ENCODE data around the gene OCRL. TPM values are rescaled to one million over a fixed set of nuclear protein-coding genes. Genes with fewer than 3 reads are reported as not detected.

OCRL gene
- total RNA-seq, 4 donors from 2014 or later = 13.2 to 18.0 (median 15.9) TPM

DNA sequence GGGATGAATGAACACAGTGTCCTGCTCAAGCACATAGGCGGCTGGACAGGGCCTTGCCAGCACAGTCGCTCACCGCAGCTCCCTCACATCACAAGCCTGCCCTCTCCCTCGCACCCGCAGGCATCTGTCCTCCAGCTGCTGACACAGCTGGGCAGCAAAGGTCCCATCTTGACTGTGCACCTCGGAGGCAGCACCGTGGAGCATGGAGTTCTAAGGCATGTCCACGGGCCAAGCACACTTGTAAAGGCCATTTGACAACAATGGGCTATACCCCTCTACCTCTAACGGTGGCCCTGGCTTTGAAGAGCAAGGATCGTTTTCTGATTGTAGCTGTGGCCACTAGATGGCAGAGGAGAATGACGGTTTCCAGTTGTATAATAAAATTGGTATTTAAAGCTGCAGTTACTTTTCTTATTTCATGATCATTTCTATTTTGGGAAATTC, 60.9 kb downstream of the OCRL start:
- intact Hi-C loops (cut with DNase I; ENCODE audit: low total_unique reads) = loop anchor here (10.0 kb wide), 1 partner anchor 124 kb away; no protein-coding TSS in a partner anchor
- no peak overlapping the region for H3K4me3 ChIP-seq (ENCODE audit: low read depth, poor library complexity, severe bottlenecking)
- peak in 1 of 2 donors; percentile 75 for DNase-seq (ENCODE audit: low spot score in 2 of 2)
- WGBS, 2 donors = 15 to 21% methylated on average over 7 to 11 of the region's 11 CpGs
- TF ChIP-seq POLR2A (IDR thresholded peaks at IDR 0.05) = no peak
- TF ChIP-seq, protein P1, sequence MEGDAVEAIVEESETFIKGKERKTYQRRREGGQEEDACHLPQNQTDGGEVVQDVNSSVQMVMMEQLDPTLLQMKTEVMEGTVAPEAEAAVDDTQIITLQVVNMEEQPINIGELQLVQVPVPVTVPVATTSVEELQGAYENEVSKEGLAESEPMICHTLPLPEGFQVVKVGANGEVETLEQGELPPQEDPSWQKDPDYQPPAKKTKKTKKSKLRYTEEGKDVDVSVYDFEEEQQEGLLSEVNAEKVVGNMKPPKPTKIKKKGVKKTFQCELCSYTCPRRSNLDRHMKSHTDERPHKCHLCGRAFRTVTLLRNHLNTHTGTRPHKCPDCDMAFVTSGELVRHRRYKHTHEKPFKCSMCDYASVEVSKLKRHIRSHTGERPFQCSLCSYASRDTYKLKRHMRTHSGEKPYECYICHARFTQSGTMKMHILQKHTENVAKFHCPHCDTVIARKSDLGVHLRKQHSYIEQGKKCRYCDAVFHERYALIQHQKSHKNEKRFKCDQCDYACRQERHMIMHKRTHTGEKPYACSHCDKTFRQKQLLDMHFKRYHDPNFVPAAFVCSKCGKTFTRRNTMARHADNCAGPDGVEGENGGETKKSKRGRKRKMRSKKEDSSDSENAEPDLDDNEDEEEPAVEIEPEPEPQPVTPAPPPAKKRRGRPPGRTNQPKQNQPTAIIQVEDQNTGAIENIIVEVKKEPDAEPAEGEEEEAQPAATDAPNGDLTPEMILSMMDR (IDR thresholded peaks at IDR 0.05) = no peak

DNA sequence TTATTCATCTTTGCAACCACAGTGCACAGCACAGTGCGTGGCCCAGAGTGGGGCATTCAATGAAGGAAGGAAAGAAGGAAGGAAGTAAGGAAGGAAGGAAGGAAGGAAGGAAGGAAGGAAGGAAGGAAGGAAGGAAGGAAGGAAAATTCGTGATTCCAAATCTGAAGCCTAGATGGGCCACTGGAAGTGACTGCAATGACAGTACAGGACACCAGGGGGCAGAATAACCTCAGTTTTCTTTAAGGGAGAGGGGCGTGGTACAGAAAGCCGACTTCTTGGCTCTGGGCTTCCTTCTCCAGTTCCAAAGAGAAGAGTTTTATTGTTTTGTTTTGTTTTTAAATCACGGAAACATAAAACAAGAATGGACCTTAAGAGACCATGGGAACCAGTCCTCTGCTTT, 66.9 kb downstream of the OCRL start:
- TF ChIP-seq POLR2A (IDR thresholded peaks at IDR 0.05) = no peak
- TF ChIP-seq, protein P1 (IDR thresholded peaks at IDR 0.05) = peak in 1 of 3 donors; percentile 79
- 0 to 4% methylated on average over 4 to 5 of the region's 5 CpGs for WGBS, 2 donors
- intact Hi-C loops (cut with DNase I; ENCODE audit: low total_unique reads) = loop anchor here (10.0 kb wide), 1 partner anchor 118 kb away; no protein-coding TSS in a partner anchor
- DNase-seq (ENCODE audit: low spot score in 2 of 2) = peak; percentile 47 to 89
- no peak overlapping the region for H3K4me3 ChIP-seq (ENCODE audit: low read depth, poor library complexity, severe bottlenecking)

DNA sequence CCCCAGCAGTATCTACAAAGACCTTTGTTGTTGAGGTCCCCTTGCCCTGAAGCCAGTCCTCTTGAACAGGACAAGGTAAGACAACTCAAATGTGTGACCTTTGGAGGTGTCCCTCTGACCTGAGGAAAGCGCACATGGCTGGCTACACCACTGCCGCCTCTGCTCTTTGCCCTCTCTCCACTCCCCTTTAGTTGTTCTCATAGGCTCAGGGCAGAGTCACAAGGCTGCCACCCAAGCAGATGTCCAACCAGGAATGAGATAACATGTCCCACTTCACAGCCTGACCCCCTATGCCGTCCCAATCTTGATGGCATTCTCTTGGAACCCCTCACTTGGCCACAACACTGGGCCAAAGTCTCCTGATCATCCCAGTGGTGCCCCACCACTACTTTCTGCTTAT, 68.4 kb downstream of the OCRL start:
- peak in 1 of 2 donors; percentile 82 for DNase-seq (ENCODE audit: low spot score in 2 of 2)
- TF ChIP-seq, protein P1 (IDR thresholded peaks at IDR 0.05) = no peak
- no peak for TF ChIP-seq POLR2A (IDR thresholded peaks at IDR 0.05)

DNA sequence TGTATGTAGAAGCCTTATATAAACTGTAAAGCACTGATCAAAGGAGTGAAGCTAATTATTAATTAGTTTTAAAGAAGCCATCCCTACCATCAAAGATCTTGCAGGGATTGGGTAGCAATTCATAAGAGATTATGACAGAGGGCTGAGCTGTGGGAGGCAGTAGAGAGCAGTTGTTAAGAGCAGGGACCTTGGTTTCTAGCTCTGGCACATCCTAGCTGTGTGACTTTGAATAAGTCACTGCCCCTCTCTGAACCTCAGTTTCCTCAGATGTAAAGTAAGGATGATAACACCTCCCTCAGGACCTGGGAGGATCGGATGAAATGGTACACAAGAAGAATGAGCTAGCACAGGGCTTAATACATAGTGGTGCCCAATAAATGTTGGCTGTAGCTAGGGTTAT, 69.3 kb downstream of the OCRL start:
- H3K4me3 ChIP-seq (ENCODE audit: low read depth, poor library complexity, severe bottlenecking) = no peak overlapping the region
- TF ChIP-seq, protein P1 (IDR thresholded peaks at IDR 0.05) = no peak
- TF ChIP-seq POLR2A (IDR thresholded peaks at IDR 0.05) = no peak
- DNase-seq (ENCODE audit: low spot score in 2 of 2) = no peak
- intact Hi-C loops (cut with DNase I; ENCODE audit: low total_unique reads) = loop anchor here (10.0 kb wide), 1 partner anchor 115 kb away; no protein-coding TSS in a partner anchor
- WGBS, 2 donors = 48 to 87% methylated on average over 1 of the region's 1 CpG

More for the DNA sequence above, 68.4 kb downstream of the OCRL start:
- intact Hi-C loops (cut with DNase I; ENCODE audit: low total_unique reads) = loop anchor here (10.0 kb wide), 1 partner anchor 116 kb away; no protein-coding TSS in a partner anchor
- no peak overlapping the region for H3K4me3 ChIP-seq (ENCODE audit: low read depth, poor library complexity, severe bottlenecking)
- WGBS, 2 donors = 77 to 100% methylated on average over 1 to 2 of the region's 3 CpGs

DNA sequence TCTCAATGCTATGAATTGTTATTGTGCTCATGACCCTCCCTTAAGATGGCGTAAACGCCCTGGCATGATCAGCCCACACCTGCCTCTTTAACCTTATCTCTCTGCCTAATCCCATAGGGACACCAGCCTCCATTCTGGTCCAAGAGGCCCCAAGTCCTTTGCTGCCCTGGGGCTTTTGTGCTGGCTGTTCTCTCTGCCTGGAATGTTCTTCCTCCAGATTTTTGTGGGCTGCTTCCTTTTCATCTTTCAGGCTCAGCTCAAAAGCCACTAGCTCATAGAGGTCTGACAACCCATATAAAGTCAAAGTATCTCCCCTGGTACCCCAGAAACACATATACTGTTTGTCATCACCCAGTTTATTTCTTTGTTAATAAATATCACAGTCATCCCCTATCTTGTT, 72.3 kb downstream of the OCRL start:
- 50 to 86% methylated on average over 2 of the region's 2 CpGs for WGBS, 2 donors
- no peak for DNase-seq (ENCODE audit: low spot score in 2 of 2)
- no peak overlapping the region for H3K4me3 ChIP-seq (ENCODE audit: low read depth, poor library complexity, severe bottlenecking)
- intact Hi-C loops (cut with DNase I; ENCODE audit: low total_unique reads) = no loop called here
- TF ChIP-seq POLR2A (IDR thresholded peaks at IDR 0.05) = no peak
- TF ChIP-seq, protein P1 (IDR thresholded peaks at IDR 0.05) = no peak

DNA sequence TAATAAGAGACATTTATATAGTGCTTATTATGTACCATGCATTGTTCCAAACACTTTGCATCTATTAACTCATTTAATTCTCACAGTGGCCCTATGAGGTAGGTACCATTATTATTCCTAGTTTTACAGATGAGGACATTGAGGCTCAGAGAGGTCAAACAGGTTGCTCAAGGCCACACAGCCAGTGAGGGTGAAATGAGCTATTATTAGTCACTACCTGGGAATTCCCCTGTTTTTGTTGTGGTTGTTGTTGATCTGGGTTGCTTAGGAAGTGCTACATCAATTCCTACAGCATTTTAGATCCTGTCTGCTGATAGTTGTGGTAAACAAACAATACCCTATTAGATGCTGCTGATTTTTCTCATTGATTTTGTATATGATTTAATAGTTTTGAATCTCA, 73.5 kb downstream of the OCRL start:
- intact Hi-C loops (cut with DNase I; ENCODE audit: low total_unique reads) = no loop called here
- H3K4me3 ChIP-seq (ENCODE audit: low read depth, poor library complexity, severe bottlenecking) = no peak overlapping the region
- no peak for TF ChIP-seq POLR2A (IDR thresholded peaks at IDR 0.05)
- TF ChIP-seq, protein P1 (IDR thresholded peaks at IDR 0.05) = no peak

More for the DNA sequence above, 73.5 kb downstream of the OCRL start:
- no peak for DNase-seq (ENCODE audit: low spot score in 2 of 2)

Measured in lower leg skin (tissue), 4 donors.